Activated CD8-positive, alpha-beta memory T cell treated with anti-CD3 and anti-CD28 coated beads for 36 hours (primary cell): ENCODE data around the gene MCOLN3. TPM values are rescaled to one million over a fixed set of nuclear protein-coding genes. Genes with fewer than 3 reads are reported as not detected.

Experiments
- CTCF ChIA-PET: fragments of 350-600 bp; sonication (Branson Sonifier 250); formaldehyde crosslinking; loops from one replicate; lab custom pipeline; 2021; ENCODE audit warnings: antibody characterized with exemption; lab: Charles Lee
- POLR2A ChIA-PET: fragments of 350-600 bp; sonication (Branson Sonifier 250); formaldehyde crosslinking; loops from one replicate; lab custom pipeline; 2021; ENCODE audit warnings: antibody characterized with exemption; lab: Charles Lee
- total RNA-seq, 2 experiments: library from RNA; stranded (reverse); gene quantifications; one replicate each; pipeline ENCODE4 v1.2.3, GENCODE V29; 2021

Gene MCOLN3
- total RNA-seq: under 1 TPM; 0.32 to 0.46 TPM

DNA sequence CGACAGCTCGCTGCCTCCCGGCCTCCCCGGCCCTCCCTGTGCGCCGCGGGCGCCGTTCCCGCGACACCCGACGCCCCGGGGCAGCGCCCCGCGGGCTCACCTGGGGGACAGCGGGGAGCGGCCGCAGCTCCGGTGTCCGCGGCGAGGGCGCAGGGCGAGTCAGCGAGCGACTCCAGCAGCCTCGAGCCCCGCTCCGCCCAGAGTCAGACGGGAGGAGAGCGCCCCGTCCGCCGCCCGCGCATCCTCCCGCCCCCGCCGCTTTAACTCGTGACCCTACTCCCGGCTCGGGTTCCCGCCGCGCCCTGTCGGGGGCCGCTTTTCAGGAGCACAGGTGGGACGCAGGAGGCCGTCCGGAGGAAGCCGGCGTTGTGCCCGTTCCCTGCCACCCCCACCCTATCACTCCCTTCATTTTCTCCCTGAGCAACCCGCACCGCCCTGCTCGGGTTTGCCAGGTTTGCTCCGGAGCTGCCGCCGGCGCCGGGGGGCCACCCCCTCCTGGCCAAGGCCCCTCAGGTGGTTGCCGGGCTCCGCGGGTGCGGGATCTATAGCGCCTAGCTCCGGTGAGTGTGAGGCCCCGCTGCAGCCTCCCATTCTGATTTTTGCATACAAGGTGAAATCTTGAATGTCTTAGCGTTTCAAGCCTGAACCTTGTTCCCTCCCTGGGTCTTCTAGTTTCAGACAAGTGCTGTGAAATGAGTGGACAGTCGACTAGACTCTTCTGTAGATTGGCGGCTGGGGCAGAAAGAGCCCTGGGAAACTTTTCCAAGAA is at the start of gene MCOLN3:
TSS of gene MCOLN3 (minus strand) at position 205 of the 769 bp plus-strand sequence. CDS start 3,140 bp downstream, outside the sequence.
- ChIA-PET POLR2A (interaction anchor here (0.7 kb wide), 2 partner anchors 129 to 179 kb away, joined by 6 to 7 read pairs; no protein-coding TSS in a partner anchor), CTCF (interaction anchor here (0.7 to 2.0 kb wide), 5 partner anchors 90 to 772 kb away, joined by 3 to 7 read pairs (median 3); partner anchors contain the start of gene BCL10)

GRCh38 chr1:85093644-85094043 is 45.3 kb upstream of the MCOLN3 start:
- ChIA-PET CTCF (no interaction called here), POLR2A (no interaction called here)

DNA sequence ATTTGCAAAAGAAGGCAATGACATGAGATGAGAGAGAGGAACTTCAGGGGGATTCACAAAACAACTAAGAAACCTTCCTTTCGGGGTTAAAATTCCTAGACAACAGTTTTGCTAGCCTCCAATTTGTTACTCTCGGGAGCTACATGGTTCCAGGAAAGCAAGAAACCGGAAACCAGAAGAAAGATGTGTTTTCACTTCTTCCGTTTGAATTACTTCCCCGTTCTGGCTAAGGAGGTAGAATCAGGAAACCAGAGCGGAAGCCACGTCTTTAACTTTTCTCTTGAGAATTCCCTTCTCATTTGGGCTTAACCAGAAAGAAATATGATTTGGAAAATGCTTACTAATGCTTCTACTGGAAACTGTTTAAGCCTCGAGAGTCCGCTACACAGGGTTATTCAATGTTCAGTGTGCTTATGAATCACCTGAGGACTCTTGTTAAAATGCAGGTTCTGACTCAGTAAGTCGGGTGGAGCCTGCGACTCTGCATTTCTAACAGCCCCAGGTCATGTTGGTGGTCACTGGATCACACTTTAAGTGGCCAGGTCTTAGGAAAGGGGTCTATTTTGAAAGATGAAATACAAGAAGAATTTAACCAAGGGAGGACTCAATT is 43.5 kb upstream of the MCOLN3 start:
- ChIA-PET CTCF (no interaction called here), POLR2A (no interaction called here)

DNA sequence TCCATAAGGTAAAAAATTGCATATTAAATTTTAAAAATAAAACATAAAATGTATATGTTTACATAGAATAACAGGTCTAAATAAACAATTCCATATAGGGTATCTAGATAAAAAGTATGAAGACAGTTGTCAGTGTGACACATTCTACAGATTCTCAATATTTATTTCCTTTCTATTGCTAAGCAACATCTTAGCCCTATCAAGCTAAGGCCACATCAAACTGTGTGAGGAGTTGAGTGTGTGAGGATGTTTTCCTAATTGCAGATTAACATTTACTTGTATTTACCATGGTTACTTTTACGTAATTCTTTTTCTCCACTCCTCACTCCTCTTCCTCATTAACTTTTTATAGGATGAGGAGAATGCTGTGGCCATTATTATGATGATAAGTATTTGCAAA is 41.9 kb upstream of the MCOLN3 start:
- POLR2A ChIA-PET: no interaction called here
- CTCF ChIA-PET: interaction anchor here (1.0 kb wide), 1 partner anchor 14 kb away, joined by 4 read pairs; no protein-coding TSS in a partner anchor

DNA sequence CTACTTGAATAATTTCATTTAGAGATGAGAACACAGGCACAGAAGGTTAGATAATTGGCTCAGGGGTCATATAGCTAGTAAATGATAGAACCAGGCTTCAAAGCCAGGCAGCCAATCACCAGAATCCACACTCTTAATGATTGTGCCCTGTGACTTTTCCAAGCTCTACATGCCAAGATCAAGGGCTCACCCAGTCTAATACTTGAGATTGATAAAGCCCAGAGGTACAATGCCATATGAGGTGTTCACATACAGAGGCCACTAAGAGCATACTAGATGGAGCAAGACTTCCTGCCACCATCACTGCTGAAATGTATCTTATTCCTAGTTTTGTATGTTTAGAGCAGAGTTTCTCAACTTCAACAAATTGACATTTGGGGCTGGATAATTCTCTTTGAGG is 40.9 kb upstream of the MCOLN3 start:
- ChIA-PET CTCF (no interaction called here), POLR2A (no interaction called here)

DNA sequence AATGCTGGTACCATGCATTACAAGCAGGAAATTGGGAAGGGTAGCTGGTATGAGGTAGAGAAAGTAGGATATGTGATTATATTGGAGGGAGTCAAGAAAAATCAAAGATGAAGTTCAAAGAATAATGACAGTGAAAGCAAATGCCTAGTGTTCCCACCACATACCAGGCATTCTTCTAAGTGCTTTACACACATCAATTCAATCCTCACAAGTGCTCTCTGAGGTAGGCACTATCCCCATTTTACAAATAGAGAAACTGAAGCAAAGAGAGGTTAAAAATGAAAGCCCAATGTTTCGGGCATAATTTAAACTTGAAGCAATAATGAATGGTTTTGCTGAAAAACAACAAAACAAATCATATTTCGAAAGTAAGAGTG is 40.1 kb upstream of the MCOLN3 start:
- ChIA-PET POLR2A (no interaction called here), CTCF (no interaction called here)

DNA sequence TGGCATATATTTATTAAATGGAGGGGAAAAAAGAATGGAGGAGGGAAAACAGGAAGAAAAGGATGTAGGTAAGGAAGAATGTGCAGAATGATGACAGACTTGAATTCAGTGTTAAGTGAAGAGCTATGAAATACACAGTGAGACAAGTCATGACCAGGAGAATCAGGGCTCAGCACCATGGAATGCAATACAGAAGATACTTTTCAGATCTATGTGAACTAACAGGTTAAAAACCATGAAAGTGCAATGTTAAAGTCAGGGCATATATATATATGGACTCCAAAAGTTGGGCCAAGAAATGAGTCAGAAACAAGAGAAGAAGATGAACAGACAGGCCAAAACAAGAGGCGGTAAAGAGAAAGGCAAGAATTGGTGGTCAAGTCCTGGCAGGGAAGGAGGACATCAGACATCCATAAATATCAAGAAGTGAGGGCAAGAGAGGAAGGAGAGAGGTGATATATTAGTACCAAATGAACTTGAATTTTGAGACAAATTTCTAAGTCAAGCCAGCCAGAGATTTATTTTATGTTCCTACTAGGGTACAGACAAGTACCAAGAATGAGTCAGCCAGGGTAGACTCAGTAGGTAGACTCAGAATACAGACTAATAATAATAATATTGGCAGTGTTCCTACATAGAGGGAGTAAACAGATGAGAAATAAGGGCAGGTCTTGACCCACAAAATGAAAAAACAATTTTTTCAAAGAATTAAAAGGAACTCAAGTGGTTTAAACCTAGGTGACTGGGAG is 39.5 kb upstream of the MCOLN3 start:
- CTCF ChIA-PET: no interaction called here
- POLR2A ChIA-PET: no interaction called here

GRCh38 chr1:85085417-85085816 is 37.1 kb upstream of the MCOLN3 start:
- ChIA-PET CTCF (no interaction called here), POLR2A (no interaction called here)

GRCh38 chr1:85078903-85079302 is 30.6 kb upstream of the MCOLN3 start:
- ChIA-PET POLR2A (no interaction called here), CTCF (no interaction called here)

GRCh38 chr1:85074365-85074964 is 26.2 kb upstream of the MCOLN3 start:
- ChIA-PET CTCF (no interaction called here), POLR2A (no interaction called here)

GRCh38 chr1:85070972-85071492 is 22.7 kb upstream of the MCOLN3 start:
- ChIA-PET CTCF (no interaction called here), POLR2A (no interaction called here)

GRCh38 chr1:85068846-85069245 is 20.5 kb upstream of the MCOLN3 start:
- ChIA-PET POLR2A (no interaction called here), CTCF (no interaction called here)

DNA sequence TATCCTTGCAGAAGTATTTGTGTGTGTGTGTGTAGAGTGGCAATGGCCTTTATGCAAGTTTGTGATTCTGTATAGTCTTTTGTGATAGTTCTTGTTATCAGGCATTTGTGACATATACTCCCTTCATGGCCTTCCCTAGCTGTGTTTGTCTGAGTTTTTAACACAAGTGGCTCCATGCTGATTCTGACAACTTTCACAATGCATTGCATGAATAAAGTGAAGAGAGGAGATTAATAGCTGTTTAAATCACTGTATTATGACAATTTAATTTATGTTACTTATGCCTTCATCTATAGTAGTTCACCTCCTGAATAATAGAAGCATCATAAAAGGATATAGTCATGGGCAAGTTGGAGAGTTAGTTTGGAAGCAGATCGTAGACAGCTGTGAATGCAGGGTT is 17.2 kb upstream of the MCOLN3 start:
- POLR2A ChIA-PET: no interaction called here
- CTCF ChIA-PET: interaction anchor here (0.7 to 2.0 kb wide), 2 partner anchors 121 to 293 kb away, joined by 3 to 6 read pairs; no protein-coding TSS in a partner anchor

DNA sequence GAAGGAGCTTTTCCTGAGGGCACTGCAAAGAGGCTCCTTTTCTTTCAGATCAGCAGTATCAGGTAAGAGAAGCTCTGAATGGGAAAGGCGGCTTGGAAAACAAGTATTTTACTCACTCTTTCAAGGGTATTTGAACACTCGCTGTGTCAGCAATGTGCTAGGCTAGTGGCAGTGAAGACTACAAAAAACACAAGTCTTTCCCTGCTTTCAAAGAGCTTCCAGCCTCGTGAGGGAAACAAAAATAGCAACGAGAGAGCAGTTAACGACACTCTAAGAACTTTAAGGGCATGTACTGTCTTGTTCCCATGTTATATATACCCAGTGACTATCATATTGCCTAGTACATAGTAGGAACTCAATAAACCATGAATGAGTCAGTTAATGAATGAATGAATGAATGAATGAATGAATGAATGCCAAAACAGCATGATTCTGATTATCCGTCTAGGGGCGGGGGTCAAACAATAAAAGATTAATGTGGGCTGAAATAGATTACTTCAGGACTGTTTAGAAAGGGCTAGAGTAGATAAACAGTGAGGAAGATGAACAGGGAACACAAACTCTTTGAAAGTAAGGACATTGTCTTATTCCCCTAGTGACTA is 14.2 kb upstream of the MCOLN3 start:
- ChIA-PET POLR2A (interaction anchor here (0.6 kb wide), 1 partner anchor 197 kb away, joined by 3 read pairs; the partner anchor contains the start of gene C1orf52), CTCF (interaction anchor here (1.2 to 1.6 kb wide), 3 partner anchors 10 to 118 kb away, joined by 3 to 8 read pairs (median 4); no protein-coding TSS in a partner anchor)

DNA sequence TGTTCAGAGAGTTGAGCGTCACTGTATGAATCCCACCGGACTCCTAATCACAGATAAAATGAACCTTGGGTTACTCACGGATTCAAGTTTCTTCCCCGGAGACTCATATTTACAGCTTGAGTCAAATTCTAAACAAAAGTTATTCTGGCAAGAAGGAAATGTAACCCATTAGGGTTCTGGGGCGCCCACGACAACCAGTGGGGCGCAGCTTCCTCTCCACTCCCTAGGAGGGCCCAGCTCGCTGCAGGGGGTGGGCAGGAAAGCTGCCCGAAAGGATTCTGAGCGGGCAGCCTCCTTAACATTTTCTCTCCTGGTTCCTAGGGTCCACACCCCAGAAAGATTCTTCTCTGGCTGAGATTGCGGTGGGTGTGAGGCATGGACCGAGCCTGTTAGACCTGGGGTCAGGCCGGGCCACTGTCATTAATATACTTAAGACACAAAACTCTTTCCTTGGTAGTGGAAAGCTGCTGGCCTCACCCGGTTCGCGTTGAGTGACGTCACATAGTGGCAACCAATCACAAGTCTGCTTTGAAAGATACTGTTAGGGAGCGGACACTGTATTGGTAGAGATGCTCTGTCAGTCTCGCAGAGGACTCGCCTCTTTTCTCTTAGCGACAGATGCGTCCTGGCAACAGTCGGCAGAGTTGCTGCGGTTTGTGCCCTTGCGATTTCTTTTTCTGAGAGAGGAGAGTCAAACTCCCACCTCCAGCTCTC is 13.6 kb upstream of the MCOLN3 start:
- POLR2A ChIA-PET: interaction anchor here (0.6 kb wide), 1 partner anchor 198 kb away, joined by 3 read pairs; the partner anchor contains the start of gene C1orf52
- CTCF ChIA-PET: interaction anchor here (1.2 to 1.6 kb wide), 3 partner anchors 10 to 117 kb away, joined by 3 to 8 read pairs (median 4); no protein-coding TSS in a partner anchor

- POLR2A ChIA-PET: no interaction called here
- CTCF ChIA-PET: no interaction called here
Observed at GRCh38 chr1:85060038-85060437, 11.7 kb upstream of the MCOLN3 start.

DNA sequence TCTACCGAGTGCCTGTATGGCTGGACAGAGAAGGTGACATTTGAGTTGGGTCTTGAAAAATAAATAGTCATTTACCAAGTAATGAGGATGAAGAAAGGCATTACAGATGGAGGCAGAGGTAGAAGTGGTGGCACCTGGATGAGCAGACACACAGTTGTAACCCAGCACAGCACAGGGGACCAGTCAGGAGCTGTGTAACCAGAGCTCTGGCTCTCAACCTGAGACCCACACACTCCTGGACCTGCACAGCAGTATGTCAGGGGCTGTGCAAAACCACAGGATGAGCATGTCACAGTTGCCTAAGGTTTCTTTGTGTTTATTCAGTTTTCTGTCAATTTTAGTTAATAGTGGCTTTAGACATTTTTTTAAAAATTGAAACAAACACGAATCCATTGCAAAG is 11.3 kb upstream of the MCOLN3 start:
- CTCF ChIA-PET: no interaction called here
- POLR2A ChIA-PET: no interaction called here

GRCh38 chr1:85058786-85059185 is 10.5 kb upstream of the MCOLN3 start:
- ChIA-PET CTCF (no interaction called here), POLR2A (no interaction called here)
